HG03460 (cell line): ENCODE data around the gene TSKU.
"Not testable (repeated sequence)": the region's sequence is repeated elsewhere in the genome, so short reads cannot be mapped to it uniquely, and the experiment has no call there.

Experiments
- ATAC-seq: cut with Tn5 transposase; IDR thresholded peaks from one replicate; pipeline ENCODE4 v1.9.1; 2021; ENCODE audit not compliant: unreplicated experiment

The TSKU gene

DNA sequence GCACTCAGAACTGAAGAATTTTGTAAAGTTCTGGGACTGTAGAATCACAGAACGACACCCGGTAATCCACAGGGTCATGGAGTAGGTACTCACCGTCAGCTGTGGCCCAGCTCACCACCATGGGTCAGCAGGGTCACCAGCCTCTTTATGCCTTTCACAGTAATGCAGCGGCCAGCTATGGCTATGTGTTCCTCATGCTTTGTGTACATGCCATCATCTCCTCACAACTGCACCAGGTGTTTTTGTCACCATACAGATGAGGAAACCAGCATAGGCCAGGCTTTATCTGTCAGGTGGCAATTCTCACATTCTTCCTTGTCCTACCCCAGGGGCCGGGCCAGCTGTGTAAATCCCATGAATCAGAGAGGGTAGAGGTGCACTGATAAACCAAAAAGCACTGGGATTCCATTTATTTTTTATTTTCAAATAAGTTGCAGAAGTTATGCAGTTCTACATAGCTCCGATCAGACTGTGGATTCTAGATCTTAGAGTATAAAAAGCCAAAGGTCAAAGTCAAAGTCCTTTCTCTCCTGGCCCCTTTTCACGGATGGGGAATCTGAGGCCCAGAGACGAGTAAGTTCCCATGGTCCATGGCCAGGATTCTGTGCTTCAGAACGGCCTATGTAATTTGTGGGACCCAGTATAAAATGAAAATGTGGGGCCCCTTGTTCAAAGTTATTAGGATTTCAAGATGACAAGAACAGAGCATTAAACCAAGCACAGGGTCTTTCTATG lies 17.5 kb downstream of the TSKU start:
- no peak for ATAC-seq

- no peak for ATAC-seq
Observed at GRCh38 chr11:76801225-76801624, 18.1 kb downstream of the TSKU start.

DNA sequence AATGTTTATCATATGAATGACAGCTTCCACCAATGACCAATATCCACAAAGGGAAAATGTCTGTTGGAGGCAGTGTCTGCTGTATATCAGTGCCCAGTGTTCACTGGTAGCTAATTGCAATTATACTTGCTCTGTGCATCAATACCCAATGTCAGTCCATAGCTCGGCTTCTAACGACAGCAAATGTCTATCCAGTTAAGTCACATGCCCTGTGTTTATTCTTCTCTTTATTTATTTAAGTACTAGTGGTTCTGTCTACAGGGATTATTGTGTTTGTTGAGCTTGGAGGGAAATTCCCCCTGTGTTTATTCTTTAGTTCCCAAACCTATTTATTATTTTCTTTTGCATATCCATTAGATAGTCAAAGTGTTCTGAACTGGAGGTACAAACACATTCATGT lies 18.6 kb downstream of the TSKU start:
- ATAC-seq, result no peak

GRCh38 chr11:76802151-76802550 lies 19.0 kb downstream of the TSKU start:
- ATAC-seq, result no peak

GRCh38 chr11:76802621-76803020 lies 19.5 kb downstream of the TSKU start:
- ATAC-seq, result no peak

DNA sequence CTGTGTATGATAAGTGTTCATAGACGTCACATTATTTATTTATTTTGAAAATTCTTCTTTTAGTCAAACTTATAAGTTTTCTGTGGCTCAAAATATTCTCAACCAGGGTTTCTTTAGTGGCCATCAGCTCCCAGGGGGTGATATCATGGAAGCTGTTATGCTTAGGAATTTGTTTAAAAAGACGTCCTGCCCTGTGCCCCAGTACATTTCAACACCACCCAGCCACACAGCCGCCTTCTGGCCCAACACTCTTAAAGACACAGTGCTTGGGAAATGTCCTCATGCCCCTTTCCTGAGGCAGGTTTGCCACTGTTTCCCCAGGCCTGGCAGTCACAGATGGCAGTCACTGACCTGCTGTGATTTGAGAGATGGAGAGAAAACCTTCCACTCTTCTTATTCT lies 19.9 kb downstream of the TSKU start:
- no peak for ATAC-seq

DNA sequence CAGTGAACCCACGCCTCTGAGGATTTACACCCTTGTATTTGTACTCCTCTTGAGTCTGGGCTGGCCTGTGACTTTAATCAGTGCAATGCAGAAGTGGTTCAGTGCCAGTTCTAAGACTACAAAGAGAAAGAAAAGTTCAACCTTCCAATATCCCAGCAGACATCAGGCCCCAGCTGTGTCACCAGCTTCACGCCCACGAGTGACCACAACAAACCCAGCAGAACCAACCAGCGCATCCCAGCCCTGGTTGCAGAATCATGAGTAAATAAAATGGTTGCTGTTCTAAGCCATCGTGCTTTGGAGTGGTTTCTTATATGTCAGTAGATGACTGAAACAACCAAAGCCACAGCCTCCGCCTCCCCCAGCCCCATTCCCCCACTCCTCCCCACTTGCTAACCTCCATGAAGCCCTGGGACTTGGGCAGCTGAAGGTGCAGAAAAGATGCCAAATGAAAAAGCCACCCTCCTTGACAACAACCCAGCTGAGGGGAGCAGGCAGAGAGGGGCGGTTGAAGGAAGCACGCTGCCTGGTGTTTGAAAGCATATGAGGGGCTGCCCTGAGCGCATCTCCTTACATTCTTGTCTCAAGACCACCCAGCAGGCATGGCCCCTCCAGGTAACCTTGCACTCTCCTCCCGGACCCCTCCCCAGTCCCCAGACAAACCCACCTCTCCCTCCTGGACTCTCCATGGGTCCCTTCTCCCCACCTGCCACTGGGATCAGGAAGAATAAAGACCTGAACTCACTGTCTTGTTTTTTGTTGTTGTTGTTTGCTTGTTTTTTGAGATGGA lies 20.9 kb downstream of the TSKU start:
- ATAC-seq, result no peak

GRCh38 chr11:76805206-76805913 lies 22.2 kb downstream of the TSKU start:
- ATAC-seq, result no peak

GRCh38 chr11:76806131-76806530 lies 23.0 kb downstream of the TSKU start:
- ATAC-seq, result no peak

DNA sequence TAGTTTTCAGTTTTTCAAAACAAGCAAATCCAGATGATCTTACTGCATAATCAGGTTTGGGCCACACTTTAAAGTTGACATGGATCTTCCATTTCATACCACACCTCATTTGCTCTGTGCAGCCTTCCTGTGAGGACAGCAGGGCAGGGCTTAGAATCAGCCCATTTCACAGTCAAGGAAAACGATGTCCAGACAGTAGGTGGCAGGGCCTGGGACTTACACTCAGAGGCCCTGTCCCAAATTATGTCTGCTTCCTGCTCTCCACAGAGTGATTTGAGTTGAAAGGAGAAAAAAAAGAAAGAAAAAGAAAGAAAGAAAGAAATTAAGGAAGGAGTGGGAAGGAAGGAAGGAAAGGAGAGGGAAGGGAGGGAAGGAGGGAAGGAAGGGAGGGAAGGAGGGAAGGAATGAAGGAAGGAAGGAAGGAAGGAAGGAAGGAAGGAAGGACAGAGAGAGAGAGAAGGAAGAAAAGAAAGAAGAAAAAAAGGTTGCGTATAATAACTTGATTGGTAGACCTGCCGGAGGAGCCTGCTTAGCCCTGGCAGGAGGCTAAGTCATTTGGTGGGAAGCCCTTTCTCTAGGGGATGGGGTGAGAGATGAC lies 23.6 kb downstream of the TSKU start:
- no peak for ATAC-seq

DNA sequence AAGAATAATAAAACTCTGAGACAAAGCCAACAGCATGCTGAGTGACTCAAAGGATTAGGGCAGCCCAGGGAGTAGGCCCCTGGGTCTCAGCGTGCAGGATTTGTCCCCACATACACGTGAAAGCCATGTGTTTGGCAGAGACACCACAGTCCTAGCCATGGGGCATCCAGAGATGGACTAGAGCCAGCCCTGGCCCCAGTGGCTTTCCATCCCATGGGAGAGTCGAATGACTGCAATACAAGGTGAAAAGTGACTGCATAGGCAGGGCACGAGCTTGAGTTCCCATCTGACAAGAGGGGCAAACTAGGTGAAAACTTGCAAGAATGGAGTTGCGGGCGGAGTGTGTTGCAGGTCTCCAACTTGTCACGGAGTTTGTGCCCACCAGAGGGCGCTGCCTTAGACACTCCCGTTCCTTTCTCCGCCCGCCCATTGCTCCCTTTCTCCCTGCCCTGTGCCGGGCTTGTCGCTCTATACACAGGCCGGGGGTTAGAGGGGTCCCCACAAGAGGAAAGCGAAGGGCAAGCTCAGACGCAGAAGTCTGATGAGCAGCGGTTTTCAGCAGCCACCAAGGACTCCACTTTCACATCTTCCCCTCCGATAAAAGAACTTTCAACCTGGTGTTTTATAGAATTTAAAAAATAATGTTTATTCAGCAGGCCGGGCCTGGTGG lies 24.2 kb downstream of the TSKU start:
- no peak for ATAC-seq

DNA sequence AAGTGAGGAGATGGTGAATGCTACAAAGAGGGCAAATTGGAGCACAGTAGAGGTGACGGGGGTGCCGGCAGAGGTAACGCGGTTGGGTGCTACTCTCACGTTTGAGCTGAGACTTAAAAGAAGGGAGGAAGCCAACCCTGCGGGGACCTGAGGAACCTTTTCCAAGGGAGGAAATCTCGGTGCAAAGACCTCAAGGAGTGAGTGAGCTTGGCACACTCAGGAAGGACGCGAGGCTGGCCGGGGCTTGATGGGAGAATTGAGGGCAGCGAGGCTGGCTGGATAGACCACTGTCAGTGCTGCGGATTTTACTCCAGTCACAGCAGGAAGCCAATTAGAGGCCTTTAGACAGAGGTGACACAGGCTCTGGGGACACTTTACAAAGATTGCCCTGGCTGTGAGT lies 25.0 kb downstream of the TSKU start:
- no peak for ATAC-seq

DNA sequence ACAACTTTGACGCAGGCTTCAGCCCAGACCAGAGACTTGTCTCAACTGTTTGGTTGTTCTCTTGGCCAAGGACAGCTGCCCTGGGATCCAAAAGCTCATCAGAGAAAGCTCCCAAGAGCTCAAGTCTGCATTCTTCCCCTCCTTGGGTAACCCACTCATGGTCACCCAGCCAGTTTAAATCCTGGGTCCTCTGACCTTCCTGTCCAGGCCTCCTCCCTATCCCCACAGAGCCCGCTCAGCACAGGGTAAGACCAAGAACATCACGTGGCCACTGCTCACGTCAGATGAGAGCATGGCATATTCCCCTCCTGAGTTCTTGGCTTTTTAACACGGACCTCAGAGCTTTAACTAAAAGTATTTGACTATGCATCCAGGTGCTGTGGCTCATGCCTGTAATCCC lies 25.8 kb downstream of the TSKU start:
- ATAC-seq, result no peak

- no peak for ATAC-seq
Observed at GRCh38 chr11:76810151-76810853, 27.1 kb downstream of the TSKU start.

GRCh38 chr11:76811259-76811658 lies 28.1 kb downstream of the TSKU start:
- ATAC-seq, result no peak

DNA sequence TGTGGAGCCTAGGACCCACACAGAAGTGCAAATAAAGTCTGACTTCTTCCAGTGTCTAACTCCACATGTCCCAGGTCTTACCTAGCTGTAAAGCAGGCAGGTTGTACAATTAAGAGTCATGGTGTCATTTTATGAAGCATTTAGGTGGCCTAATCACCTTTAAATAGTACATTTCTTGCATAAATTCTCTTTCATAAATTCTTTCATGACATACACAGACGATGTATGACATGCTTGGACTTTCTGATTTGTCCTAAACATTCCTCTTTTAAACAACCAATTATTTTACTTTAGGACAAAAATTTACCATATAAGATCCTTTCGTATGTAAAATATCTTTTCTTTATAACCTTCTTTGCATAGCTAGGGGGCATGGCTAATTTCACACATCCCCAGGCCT lies 31.3 kb downstream of the TSKU start:
- ATAC-seq, result no peak

DNA sequence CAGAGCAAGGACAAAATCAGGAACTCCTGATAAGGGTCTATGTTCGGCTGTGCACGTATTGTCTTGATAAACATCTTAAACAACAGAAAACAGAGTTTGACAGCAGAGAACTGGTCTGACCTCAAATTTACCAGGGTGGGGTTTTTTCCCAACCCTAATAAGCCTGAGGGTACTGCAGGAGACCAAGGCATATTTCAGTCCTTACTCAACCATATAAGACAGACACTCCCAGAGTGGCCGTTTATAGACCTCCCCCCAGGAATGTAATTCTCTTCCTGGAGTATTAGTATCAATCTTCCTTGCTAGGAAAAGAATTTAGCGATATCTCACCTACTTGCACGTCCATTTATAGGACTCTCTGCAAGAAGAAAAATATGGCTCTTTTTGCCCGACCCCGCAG lies 32.5 kb downstream of the TSKU start:
- not testable (repeated sequence) for ATAC-seq

GRCh38 chr11:76820184-76820566 lies 37.0 kb downstream of the TSKU start:
- ATAC-seq, result no peak

GRCh38 chr11:76821396-76821795 lies 38.2 kb downstream of the TSKU start:
- ATAC-seq, result not testable (repeated sequence)

DNA sequence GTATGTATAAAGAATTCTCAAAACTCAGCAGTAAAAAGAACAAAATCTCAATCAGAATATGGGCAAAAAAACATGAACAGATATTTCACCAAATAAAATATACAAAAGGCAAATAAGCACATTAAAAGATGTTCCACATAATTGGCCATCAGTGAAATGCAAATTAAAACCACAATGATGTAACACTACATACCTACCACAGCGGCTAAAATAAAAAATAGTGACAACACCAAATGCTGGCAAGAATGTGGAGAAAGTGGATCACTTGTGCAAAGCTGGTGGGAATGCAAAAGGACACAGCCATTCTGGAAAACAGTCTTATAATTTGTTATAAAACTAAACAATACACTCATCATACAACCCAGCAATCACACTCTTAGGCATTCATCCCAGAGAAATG lies 39.2 kb downstream of the TSKU start:
- no peak for ATAC-seq
